Ascending aorta (tissue), 2 donors: ENCODE results near the gene RBP5. TPM values are rescaled to one million over a fixed set of nuclear protein-coding genes. Genes with fewer than 3 reads are reported as not detected.

Experiments
- DNase-seq, 2 donors: peaks; one replicate each; pipeline ENCODE4 v3.0.0-alpha.2; 2019; ENCODE audit warnings: low spot score in 2 of 2
- H3K27ac ChIP-seq, 2 donors: fragments of 200-600 bp; sonication (generic); one replicate each; pipeline ENCODE4 v1.5.1; 2016 to 2017; ENCODE audit warnings: mild to moderate bottlenecking in 1 of 2
- H3K27me3 ChIP-seq: fragments of 200-600 bp; sonication (generic); one replicate; pipeline ENCODE4 v1.5.1; 2017
- H3K36me3 ChIP-seq, 2 donors: fragments of 200-600 bp; sonication (generic); one replicate each; pipeline ENCODE4 v1.5.1; 2016
- H3K4me1 ChIP-seq, 2 donors: fragments of 200-600 bp; sonication (generic); one replicate each; pipeline ENCODE4 v1.5.1; 2016 to 2017; ENCODE audit warnings: mild to moderate bottlenecking in 1 of 2
- H3K4me3 ChIP-seq, 2 donors: fragments of 200-600 bp; sonication (generic); one replicate each; pipeline ENCODE4 v1.5.1; 2016 to 2017; ENCODE audit warnings: mild to moderate bottlenecking in 1 of 2
- H3K9me3 ChIP-seq, 2 donors: fragments of 200-600 bp; sonication (generic); one replicate each; pipeline ENCODE4 v1.5.1; 2016
- intact Hi-C: fragments of 100-400 bp; cut with DNase I; formaldehyde crosslinking; loops from one replicate; pipeline ENCODE4 v1.15.1; 2023
- total RNA-seq: library from RNA; depleted of rRNA; stranded (reverse); fragments of >200 nt; gene quantifications from one replicate; pipeline ENCODE4 v1.1.0, GENCODE V29; 2016
- TF ChIP-seq, protein P1 (sequence below), 3 experiments: fragments of 200-600 bp in 2 of 3; fragments of 450-650 bp in 1 of 3; sonication (generic) in 2 of 3; IDR thresholded peaks; one replicate each; pipeline ENCODE4 v1.5.1; 2016 to 2019; ENCODE audit warnings: antibody characterized with exemption in 3 of 3, mild to moderate bottlenecking in 1 of 3, moderate library complexity in 1 of 3

Gene RBP5
- 0.96 TPM for total RNA-seq

GRCh38 chr12:7128681-7129286 is at the start of gene RBP5:
Gene RBP5, minus strand, starts transcription at chr12:7128889. Its CDS starts 114 bp downstream, at chr12:7128775.
- Histone ChIP-seq H3K9me3 (no peaks in the 10 kb centered on the region), H3K4me3 (peak within 1 kb of the TSS; percentile 68 to 74), H3K36me3 (no peaks in the 10 kb centered on the region), H3K4me1 (peaks cover 6 to 7% of the 10 kb centered on the region in 2 donors), H3K27ac (peak within 1 kb of the TSS; percentile 79 to 84), H3K27me3 (no peaks in the 10 kb centered on the region)
- no peak for DNase-seq
- TF ChIP-seq, protein P1, sequence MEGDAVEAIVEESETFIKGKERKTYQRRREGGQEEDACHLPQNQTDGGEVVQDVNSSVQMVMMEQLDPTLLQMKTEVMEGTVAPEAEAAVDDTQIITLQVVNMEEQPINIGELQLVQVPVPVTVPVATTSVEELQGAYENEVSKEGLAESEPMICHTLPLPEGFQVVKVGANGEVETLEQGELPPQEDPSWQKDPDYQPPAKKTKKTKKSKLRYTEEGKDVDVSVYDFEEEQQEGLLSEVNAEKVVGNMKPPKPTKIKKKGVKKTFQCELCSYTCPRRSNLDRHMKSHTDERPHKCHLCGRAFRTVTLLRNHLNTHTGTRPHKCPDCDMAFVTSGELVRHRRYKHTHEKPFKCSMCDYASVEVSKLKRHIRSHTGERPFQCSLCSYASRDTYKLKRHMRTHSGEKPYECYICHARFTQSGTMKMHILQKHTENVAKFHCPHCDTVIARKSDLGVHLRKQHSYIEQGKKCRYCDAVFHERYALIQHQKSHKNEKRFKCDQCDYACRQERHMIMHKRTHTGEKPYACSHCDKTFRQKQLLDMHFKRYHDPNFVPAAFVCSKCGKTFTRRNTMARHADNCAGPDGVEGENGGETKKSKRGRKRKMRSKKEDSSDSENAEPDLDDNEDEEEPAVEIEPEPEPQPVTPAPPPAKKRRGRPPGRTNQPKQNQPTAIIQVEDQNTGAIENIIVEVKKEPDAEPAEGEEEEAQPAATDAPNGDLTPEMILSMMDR (IDR thresholded peaks at IDR 0.05), result no peak
- intact Hi-C loops, result loop anchor here (1.0 kb wide), 1 partner anchor 19 kb away; the partner anchor contains the start of gene C1RL

DNA sequence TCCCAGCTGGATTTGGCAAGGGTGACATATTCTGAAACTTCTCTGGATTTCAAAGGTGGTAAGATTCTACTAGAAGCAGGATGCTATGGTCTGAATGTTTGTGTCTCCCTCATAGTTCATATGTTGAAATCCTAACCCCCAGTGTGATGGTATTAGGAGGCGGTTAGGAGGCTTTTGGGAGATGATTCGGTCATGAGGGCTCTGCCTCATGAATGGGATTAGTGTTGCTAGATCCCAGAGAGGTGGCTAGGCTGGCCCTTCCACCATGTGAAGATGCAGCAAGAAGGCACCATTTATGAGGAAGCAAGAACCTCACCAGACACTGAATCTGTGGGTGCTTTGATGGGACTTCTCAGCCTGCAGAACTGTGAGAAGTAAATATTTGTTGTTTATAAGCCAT is 49.8 kb upstream of the RBP5 start:
- Histone ChIP-seq H3K27ac (no peak overlapping the region), H3K9me3 (no peaks in the 10 kb centered on the region), H3K4me3 (no peak overlapping the region), H3K36me3 (no peaks in the 10 kb centered on the region), H3K4me1 (no peaks in the 10 kb centered on the region), H3K27me3 (no peaks in the 10 kb centered on the region)
- TF ChIP-seq, protein P1 (IDR thresholded peaks at IDR 0.05), result no peak
- intact Hi-C loops, result no loop called here
- no peak for DNase-seq

DNA sequence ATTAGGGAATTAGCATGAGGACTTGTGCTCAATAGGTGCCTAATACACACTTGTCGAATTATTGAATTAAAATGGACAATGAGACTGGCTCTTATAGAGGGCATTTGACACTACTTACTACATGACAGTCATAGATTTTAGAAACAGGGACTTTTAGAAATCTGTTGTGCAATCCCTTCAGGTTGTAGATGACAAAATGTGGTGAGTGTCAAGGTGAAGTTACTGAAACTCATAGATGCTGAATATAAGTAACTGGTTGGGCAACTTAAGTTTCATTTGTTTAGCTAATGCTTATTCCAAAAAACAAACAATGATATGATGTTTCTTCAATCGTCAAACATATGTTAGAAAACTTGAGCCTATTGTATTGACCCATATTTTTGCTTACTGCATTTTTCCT is 47.9 kb upstream of the RBP5 start:
- intact Hi-C loops, result no loop called here
- H3K36me3 ChIP-seq, result no peaks in the 10 kb centered on the region
- DNase-seq, result no peak
- H3K27me3 ChIP-seq, result no peaks in the 10 kb centered on the region
- no peaks in the 10 kb centered on the region for H3K4me1 ChIP-seq
- TF ChIP-seq, protein P1 (IDR thresholded peaks at IDR 0.05), result no peak
- H3K4me3 ChIP-seq, result no peak overlapping the region
- H3K9me3 ChIP-seq, result no peaks in the 10 kb centered on the region
- no peak overlapping the region for H3K27ac ChIP-seq

DNA sequence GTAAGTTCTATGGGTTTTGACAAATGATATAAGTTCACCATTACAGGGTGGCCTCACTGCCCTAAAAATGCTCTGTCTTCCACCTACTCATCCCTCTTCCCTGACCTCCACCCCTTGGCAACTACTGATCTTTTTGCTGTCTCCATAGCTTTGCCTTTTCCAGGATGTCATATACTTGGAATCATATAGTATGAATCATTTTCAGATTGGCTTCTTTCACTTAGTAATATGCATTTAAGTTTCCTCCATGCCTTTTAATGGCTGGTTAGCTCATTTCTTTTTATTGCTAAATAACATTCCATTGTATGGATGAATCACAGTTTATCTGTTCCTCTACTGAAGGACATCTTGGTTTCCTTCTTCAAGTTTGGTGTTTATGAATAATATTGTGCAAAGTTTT is 46.8 kb upstream of the RBP5 start:
- intact Hi-C loops, result no loop called here

DNA sequence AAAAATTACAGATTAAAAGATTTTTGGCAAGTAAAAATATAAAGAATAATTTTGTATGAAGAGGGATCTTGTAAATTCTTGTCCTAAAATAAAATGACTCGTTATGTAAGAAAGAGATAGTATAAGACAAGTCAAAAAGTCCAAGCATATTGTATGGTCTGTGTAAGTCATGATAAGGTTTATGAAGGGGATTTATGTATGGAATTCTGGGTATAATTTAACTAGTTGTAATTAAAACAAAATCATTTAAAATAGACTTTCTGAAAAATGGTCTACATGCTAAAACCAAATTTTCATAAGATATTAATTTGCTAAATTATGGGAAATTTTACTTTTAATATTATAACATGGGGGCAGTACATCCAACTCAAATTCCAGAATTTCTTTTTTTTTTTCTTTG is 43.2 kb upstream of the RBP5 start:
- Histone ChIP-seq H3K4me1 (no peaks in the 10 kb centered on the region), H3K4me3 (no peak overlapping the region), H3K27me3 (no peaks in the 10 kb centered on the region), H3K9me3 (no peaks in the 10 kb centered on the region), H3K27ac (no peak overlapping the region), H3K36me3 (no peaks in the 10 kb centered on the region)
- TF ChIP-seq, protein P1 (IDR thresholded peaks at IDR 0.05), result no peak
- DNase-seq, result no peak
- intact Hi-C loops, result no loop called here

More for the DNA sequence above, 46.8 kb upstream of the RBP5 start:
- Histone ChIP-seq H3K27me3 (no peaks in the 10 kb centered on the region), H3K9me3 (no peaks in the 10 kb centered on the region), H3K4me1 (no peaks in the 10 kb centered on the region), H3K36me3 (no peaks in the 10 kb centered on the region), H3K4me3 (no peak overlapping the region), H3K27ac (no peak overlapping the region)
- no peak for DNase-seq
- TF ChIP-seq, protein P1 (IDR thresholded peaks at IDR 0.05), result no peak

GRCh38 chr12:7169951-7170350 is 41.3 kb upstream of the RBP5 start:
- TF ChIP-seq, protein P1 (IDR thresholded peaks at IDR 0.05), result no peak
- Histone ChIP-seq H3K9me3 (no peaks in the 10 kb centered on the region), H3K4me1 (no peaks in the 10 kb centered on the region), H3K4me3 (no peak overlapping the region), H3K36me3 (no peaks in the 10 kb centered on the region), H3K27ac (no peak overlapping the region), H3K27me3 (no peaks in the 10 kb centered on the region)
- intact Hi-C loops, result no loop called here
- no peak for DNase-seq
